ENCODE results near the gene RRP7A.
"Not testable (repeated sequence)": the region's sequence is repeated elsewhere in the genome, so short reads cannot be mapped to it uniquely, and the experiment has no call there.

The RRP7A gene

DNA sequence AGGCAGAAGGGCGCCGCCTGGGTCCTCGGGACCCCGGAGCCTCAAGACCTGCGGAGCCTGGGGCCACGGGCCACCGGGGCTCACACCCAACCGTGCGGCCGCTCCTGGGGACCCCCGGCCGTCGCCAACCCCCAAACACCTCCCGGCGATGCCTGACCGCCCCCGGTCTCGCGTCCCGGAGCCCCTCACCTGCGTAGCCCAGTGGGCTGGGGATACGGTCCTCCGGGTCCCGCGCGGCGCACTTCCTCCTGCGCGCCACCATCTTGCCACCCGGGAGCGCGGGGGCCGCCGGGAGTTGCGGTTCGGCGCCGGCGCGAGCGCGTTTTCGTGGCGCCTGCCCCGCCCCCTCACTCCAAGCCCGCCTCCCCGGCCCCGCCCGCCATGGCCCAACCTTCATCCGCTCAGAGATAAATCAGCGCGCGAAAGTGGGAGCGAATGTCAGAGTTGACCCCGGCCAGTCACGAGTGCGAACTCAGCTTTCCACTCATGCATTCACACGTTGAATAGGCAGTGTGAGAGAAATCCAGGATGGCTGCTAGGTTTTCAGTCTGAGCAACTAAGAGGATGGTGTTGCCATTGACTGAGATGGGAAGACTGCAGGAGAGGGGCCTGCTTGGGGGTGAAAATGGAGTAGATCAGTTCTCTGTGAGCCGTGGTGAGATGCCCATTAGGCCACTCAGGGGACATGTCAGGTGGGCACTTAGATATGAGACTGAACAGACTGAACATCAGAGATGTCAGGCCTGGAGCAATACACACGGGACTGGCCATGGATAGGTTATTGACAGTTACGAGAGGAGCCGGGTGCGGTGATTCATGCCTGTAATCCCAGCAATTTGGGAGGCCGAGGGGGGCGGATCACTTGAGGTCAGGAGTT is at the start of gene RRP7A:
RRP7A (minus strand) TSS at position 272 of the 877 bp plus-strand sequence; CDS start at position 262, 10 bp downstream.
- peak; percentile 88 for DNase-seq

GRCh38 chr22:42567950-42568349 is 48.4 kb upstream of the RRP7A start:
- not testable (repeated sequence) for DNase-seq

- no peak for DNase-seq
These were observed 46.4 kb upstream of the RRP7A start for GRCh38 chr22:42565956-42566355.

GRCh38 chr22:42564699-42565098 is 45.1 kb upstream of the RRP7A start:
- no peak for DNase-seq

- DNase-seq, result not testable (repeated sequence)
These were observed 44.3 kb upstream of the RRP7A start for GRCh38 chr22:42563943-42564342.

DNA sequence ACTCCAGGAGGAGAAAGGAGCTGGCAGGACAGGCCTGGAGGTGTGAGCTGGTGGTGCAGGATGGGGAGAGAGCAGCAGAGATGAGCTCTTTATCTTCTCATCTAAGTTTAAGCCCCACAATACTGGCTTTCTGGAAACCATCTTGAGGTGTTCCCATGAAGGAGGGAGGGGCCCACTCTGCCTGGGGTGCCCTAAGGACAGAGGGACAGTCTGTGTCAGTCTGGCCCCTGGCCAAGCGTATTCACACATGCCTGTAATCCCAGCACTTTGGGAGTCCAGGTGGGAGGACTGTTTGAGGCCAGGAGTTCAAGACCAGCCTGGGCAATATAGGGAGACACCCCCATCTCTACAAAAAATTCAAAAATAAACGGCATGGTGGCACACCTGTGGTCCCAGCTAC is 43.1 kb upstream of the RRP7A start:
- no peak for DNase-seq

GRCh38 chr22:42562279-42562678 is 42.7 kb upstream of the RRP7A start:
- DNase-seq, result no peak

DNA sequence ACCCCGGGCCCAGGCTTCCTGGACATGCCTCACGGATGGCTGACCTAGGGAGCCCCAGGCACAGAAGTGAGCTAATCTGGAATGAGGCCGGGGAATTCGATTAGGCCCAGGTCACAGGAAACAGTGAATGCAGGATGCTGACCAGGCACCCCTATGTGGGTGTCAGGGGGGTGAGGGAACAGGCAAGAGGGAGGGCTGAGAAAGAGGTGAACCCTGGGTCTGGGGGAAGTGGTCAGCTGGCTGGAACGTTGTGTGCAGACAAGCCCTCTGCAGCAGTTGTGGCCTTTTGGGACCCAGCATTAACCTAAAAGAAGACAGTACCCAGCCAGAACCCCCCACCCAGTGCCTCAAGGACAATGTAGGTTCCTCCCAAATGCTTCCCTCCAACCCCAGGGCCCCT is 42.3 kb upstream of the RRP7A start:
- no peak for DNase-seq

GRCh38 chr22:42560781-42561180 is 41.2 kb upstream of the RRP7A start:
- DNase-seq, result no peak

- DNase-seq, result no peak
These were observed 40.8 kb upstream of the RRP7A start for GRCh38 chr22:42560381-42560780.

- DNase-seq, result peak; percentile 90
These were observed 34.1 kb upstream of the RRP7A start, which contains the start of gene SERHL2 for GRCh38 chr22:42553475-42554361. TSS of gene SERHL2 (plus strand) at chr22:42553956. CDS start at chr22:42554021, 65 bp downstream.

DNA sequence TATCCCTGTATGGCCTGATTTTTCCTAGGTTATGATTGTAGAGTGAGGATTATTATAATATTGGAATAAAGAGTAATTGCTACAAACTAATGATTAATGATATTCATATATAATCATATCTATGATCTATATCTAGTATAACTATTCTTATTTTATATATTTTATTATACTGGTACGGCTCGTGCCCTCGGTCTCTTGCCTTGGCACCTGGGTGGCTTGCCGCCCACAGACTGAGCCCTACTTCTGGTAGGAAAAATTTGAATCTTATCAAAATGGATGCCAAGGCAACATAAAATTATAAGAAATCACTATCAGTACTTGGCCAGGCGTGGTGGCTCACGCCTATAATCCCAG is 32.7 kb upstream of the RRP7A start:
- not testable (repeated sequence) for DNase-seq

DNA sequence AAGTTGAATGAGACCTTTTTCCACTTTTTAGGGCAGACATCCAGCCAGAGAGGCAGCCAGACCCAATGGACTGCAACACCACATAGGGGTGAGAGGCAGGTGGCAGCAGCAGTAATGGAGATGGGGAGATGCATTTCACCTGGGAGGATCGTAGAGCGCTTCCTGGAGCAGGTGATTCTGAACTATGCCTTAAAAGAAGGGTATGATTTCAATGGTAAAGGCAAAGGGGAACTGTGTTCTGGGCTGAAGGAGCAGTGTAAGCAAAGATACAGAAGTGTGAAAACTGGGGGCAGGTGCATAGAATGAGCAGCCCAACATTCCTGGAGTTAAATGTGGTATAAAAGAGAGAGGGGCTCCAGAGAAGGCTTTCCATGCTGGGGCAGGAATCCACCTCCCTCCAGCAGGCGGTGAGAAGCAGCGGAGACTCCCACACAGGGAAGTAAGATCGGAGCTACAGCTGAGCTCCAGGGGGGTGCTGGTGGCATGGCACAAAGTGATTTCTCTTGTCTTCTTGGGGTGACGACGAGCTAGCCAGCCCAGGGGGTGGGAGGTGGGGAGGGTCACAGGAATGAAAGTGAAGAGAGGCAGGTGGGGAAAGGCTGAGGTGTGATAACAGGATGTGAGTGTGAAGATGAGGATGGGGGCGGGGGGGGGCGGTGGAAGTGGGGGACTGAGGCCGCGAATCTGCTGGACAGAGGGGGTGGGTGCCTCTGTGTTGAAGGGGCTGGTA is 29.9 kb upstream of the RRP7A start:
- DNase-seq, result no peak

DNA sequence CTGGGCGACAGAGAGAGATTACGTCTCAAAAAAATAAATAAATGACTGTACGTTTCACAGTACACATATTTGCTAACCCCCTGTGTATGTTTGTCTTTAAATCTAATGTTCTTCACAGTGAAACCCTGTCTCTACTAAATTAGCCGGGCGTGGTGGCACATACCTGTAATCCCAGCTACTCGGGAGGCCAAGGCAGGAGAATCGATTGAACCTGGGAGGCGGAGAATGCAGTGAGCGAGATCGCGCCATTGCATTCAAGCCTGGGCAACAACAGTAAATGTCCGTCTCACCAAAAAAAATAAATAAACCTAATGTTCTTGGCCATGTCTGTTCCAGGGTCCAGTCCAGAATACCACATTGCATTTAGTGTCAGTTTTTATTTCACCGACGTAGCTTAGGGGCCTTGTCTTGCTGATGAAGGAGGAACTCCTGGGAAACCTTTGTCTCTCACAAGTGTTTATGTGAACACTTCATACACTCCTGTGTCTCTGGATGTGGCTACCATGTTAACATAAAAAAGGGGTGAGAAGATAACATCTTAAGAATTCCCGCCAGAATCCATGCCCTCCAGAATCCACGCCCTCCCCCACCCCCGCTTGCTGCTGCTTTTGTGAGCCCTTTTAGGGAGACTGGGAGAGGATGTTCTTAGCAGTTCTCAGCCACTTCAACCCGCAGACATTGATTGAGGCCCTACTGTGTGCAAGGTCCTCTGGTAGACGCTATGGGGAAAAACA is 29.2 kb upstream of the RRP7A start:
- no peak for DNase-seq

DNA sequence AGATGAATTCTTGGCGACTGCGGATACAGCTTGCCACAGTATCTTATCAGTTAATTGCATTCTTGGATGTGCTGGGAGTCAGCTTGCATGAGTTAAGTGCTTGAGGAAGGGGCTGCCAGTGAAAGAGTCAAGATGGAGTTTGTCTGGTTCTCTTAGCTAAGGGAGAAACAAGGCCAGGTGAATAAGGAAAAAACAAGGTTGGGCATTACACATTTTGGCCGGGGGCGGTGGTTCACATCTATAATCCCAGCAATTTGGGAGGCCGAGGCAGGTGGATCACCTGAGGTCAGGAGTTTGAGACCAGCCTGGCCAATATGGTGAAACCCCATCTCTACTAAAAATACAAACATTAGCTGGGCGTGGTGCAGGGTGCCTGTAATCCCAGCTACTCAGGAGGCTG is 28.5 kb upstream of the RRP7A start:
- DNase-seq, result not testable (repeated sequence)

DNA sequence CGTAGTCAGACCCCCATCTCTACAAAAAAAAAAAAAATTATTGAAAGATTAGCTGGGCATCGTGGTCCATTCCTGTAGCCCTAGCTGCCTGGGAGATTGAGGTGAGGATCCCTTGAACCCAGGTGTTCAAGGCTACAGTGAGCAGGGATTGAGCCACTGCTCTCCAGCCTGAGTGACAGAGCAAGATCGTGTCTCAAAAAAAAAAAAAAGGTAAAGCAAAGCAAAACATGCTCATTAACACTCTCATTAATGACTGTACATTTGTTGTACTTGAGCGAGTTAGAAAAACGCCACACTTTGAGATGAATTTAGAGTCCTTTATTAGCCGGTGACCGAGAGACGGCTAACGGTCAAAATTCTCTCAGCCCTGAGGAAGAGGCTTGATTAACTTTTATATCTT is 28.0 kb upstream of the RRP7A start:
- no peak for DNase-seq

DNA sequence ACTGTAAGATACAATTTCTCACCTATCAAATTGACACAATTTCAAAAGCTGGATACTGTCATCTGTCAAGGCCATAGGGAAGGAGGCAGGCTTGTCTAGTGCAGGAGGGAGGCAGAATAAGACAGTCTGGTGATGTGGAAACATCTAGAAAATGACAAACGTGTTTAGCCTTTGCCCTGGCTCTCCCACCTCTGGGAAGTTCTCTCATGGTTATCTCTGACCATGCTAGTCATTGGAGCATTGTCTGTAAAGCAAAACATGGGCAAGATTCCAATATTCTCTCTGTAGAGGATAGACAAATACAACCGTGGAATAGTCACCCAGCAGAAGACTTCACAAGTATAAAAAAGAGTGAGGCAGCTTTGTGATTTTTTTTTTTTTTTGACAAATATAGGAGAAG is 25.1 kb upstream of the RRP7A start:
- DNase-seq, result no peak

- not testable (repeated sequence) for DNase-seq
These were observed 19.7 kb upstream of the RRP7A start for GRCh38 chr22:42539236-42539771.

DNA sequence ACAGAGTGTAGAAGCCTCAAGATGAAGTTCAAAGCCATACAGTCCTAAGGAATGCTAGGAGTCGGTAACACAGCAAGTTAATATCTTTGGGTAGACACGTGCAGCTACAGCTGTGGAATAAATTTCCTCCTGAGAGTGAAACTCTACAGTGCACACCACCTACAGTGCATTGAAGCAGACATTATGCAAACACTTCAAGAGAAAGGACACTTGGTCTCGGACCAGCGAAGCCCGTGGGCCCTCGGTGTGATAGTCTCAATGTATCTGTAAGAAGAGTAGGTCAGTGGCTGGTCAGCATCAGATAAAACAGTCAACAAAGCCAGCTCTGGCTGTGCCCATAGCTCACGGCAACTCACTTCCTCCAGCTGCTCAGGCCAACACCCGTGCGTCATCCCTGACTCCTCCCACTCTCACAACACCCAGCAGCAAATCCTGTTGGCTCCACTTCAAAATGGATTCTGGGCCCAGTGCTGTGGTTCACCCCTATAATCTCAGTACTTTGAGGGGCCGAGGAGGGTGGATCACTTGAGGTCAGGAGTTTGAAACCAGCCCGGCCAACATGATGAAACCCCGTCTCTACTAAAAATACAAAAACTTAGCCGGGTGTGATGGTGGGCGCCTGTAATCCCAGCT is 17.7 kb upstream of the RRP7A start:
- DNase-seq, result not testable (repeated sequence)

GRCh38 chr22:42536634-42537033 is 17.0 kb upstream of the RRP7A start:
- not testable (repeated sequence) for DNase-seq

DNA sequence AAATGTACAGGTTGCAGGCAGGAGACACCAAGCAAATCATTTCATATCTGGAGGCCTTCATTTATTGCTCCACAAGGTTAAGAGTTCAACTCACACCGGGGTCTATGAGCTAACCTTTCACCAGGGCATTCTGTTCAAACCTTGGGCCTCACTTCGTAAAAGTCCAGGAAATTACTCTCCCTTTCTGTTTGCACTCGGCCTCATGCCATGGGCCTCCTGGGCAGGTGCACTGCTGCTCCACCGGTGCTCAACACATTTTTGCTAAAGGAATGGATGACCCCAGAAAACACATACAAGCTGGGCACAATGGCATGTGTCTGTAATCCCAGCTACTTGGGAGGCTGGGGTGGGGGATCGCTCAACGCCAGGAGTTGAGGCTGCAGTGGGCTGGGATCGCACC is 16.6 kb upstream of the RRP7A start:
- no peak for DNase-seq

Data from stimulated activated CD8-positive, alpha-beta memory T cell treated with anti-CD3 and anti-CD28 coated beads, Interleukin-4, amount 100 ng/mL, for 48 hours (primary cell).